ENCODE measurements around the gene MED19.

DNA sequence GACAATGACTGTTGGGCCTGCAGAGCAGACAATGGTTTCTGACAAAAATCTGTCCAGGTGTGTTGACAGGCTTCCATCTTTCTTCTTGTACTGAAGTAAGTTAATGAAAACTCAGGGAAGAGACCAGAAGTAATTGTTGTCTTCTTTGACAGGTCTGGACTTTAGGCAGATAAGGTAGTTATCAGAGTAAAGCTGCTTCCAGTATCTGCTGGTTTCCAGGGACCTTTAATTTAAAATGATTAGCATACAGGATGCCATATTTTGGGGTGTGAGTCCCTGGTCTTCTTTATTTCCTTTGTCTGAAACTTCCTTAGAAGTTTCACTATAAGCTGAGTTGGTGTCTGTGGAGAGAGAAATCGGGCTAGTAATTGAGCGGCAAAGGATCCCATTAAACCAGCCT, 1.8 kb upstream of the MED19 start:
- TF ChIP-seq, protein P1, sequence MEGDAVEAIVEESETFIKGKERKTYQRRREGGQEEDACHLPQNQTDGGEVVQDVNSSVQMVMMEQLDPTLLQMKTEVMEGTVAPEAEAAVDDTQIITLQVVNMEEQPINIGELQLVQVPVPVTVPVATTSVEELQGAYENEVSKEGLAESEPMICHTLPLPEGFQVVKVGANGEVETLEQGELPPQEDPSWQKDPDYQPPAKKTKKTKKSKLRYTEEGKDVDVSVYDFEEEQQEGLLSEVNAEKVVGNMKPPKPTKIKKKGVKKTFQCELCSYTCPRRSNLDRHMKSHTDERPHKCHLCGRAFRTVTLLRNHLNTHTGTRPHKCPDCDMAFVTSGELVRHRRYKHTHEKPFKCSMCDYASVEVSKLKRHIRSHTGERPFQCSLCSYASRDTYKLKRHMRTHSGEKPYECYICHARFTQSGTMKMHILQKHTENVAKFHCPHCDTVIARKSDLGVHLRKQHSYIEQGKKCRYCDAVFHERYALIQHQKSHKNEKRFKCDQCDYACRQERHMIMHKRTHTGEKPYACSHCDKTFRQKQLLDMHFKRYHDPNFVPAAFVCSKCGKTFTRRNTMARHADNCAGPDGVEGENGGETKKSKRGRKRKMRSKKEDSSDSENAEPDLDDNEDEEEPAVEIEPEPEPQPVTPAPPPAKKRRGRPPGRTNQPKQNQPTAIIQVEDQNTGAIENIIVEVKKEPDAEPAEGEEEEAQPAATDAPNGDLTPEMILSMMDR (IDR thresholded peaks at IDR 0.05; ENCODE audit: insufficient read depth, low read length): no peak
- TF ChIP-seq POLR2AphosphoS5 (IDR thresholded peaks at IDR 0.05; ENCODE audit: low read depth): no peak
- TF ChIP-seq, protein P2, sequence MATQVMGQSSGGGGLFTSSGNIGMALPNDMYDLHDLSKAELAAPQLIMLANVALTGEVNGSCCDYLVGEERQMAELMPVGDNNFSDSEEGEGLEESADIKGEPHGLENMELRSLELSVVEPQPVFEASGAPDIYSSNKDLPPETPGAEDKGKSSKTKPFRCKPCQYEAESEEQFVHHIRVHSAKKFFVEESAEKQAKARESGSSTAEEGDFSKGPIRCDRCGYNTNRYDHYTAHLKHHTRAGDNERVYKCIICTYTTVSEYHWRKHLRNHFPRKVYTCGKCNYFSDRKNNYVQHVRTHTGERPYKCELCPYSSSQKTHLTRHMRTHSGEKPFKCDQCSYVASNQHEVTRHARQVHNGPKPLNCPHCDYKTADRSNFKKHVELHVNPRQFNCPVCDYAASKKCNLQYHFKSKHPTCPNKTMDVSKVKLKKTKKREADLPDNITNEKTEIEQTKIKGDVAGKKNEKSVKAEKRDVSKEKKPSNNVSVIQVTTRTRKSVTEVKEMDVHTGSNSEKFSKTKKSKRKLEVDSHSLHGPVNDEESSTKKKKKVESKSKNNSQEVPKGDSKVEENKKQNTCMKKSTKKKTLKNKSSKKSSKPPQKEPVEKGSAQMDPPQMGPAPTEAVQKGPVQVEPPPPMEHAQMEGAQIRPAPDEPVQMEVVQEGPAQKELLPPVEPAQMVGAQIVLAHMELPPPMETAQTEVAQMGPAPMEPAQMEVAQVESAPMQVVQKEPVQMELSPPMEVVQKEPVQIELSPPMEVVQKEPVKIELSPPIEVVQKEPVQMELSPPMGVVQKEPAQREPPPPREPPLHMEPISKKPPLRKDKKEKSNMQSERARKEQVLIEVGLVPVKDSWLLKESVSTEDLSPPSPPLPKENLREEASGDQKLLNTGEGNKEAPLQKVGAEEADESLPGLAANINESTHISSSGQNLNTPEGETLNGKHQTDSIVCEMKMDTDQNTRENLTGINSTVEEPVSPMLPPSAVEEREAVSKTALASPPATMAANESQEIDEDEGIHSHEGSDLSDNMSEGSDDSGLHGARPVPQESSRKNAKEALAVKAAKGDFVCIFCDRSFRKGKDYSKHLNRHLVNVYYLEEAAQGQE (IDR thresholded peaks at IDR 0.05; ENCODE audit: insufficient replicate concordance, low read depth): no peak

All from HL-60 (cell line).